GM12891 (cell line): Measurements from ENCODE around the gene ZNF792.
"Not testable (repeated sequence)": the region's sequence is repeated elsewhere in the genome, so short reads cannot be mapped to it uniquely, and the experiment has no call there.

Experiments used
- PAX5 ChIP-seq: IDR thresholded peaks from 2 replicates; pipeline ENCODE4 v1.6.1; 2011; ENCODE audit warnings: low read length, moderate library complexity, mild to moderate bottlenecking; ENCODE audit not compliant: insufficient read depth, severe bottlenecking
- POLR2A ChIP-seq: IDR thresholded peaks from 2 replicates; pipeline ENCODE4 v1.6.1; 2011; ENCODE audit warnings: low read depth, low read length, control low read depth
- POLR2AphosphoS5 ChIP-seq: IDR thresholded peaks from 2 replicates; pipeline ENCODE4 v1.6.1; 2011; ENCODE audit warnings: low read depth, low read length, control low read depth
- POU2F2 ChIP-seq: IDR thresholded peaks from 2 replicates; pipeline ENCODE4 v1.6.1; 2011; ENCODE audit warnings: low read depth, mild to moderate bottlenecking, control low read depth, low read length, moderate library complexity
- SPI1 ChIP-seq: IDR thresholded peaks from 2 replicates; pipeline ENCODE4 v1.6.1; 2011; ENCODE audit warnings: low read depth, low read length, control low read depth
- TAF1 ChIP-seq: IDR thresholded peaks from 2 replicates; pipeline ENCODE4 v1.6.1; 2011; ENCODE audit warnings: low read depth, low read length, control low read depth

- not testable (repeated sequence) for TF ChIP-seq TAF1, POLR2A, POLR2AphosphoS5, SPI1, PAX5, POU2F2
These were observed 34.2 kb upstream of the ZNF792 start for GRCh38 chr19:34998224-34998623.
